Fibroblast of lung (primary cell): Measurements from ENCODE around the gene COL4A1. TPM values are rescaled to one million over a fixed set of nuclear protein-coding genes. Genes with fewer than 3 reads are reported as not detected.
A peak's percentile ranks its signal among the peaks of the same experiment; 100 is the strongest.

Experiments
- DNase-seq, 2 donors: peaks; one replicate each; pipeline versions ENCODE4 v3.0.0 to v3.0.0-alpha.2; 2010; ENCODE audit warnings: low read depth in 2 of 2
- H2AFZ ChIP-seq: 2 replicates; pipeline ENCODE4 v1.5.1; 2012; ENCODE audit warnings: low read length, control low read depth, inconsistent platforms
- H3K27ac ChIP-seq: 2 replicates; pipeline ENCODE4 v1.5.1; 2011; ENCODE audit warnings: low read length, control low read depth; ENCODE audit not compliant: insufficient read depth
- H3K27me3 ChIP-seq: 2 replicates; pipeline ENCODE4 v1.5.1; 2011; ENCODE audit warnings: mild to moderate bottlenecking, low read length; ENCODE audit not compliant: control insufficient read depth, insufficient read depth
- H3K36me3 ChIP-seq: 2 replicates; pipeline ENCODE4 v1.5.1; 2011; ENCODE audit warnings: low read length; ENCODE audit not compliant: control insufficient read depth, insufficient read depth
- H3K4me1 ChIP-seq: 2 replicates; pipeline ENCODE4 v1.5.1; 2011; ENCODE audit warnings: low read length; ENCODE audit not compliant: control insufficient read depth, insufficient read depth; ENCODE audit errors: extremely low read depth
- H3K4me2 ChIP-seq: 2 replicates; pipeline ENCODE4 v1.5.1; 2011; ENCODE audit warnings: low read length, control low read depth; ENCODE audit not compliant: insufficient read depth; ENCODE audit errors: extremely low read depth
- H3K4me3 ChIP-seq, 4 experiments: fragments of 200-600 bp in 1 of 4; sonication (generic) in 1 of 4; replicated peaks in 1 of 4; 2 replicates each; pipeline ENCODE4 v1.5.1; 2011 to 2016; ENCODE audit warnings: low read length in 4 of 4, low read depth in 3 of 4, mild to moderate bottlenecking in 3 of 4, control low read depth in 2 of 4, inconsistent platforms in 1 of 4, mixed read lengths in 1 of 4; ENCODE audit not compliant: insufficient read depth in 1 of 4; ENCODE audit errors: control extremely low read depth in 1 of 4
- H3K79me2 ChIP-seq: 2 replicates; pipeline ENCODE4 v1.5.1; 2012; ENCODE audit warnings: mild to moderate bottlenecking, low read length, inconsistent platforms; ENCODE audit not compliant: control insufficient read depth, insufficient read depth
- H3K9ac ChIP-seq: 2 replicates; pipeline ENCODE4 v1.5.1; 2011; ENCODE audit warnings: mild to moderate bottlenecking, low read length, control low read depth; ENCODE audit not compliant: insufficient read depth
- H3K9me3 ChIP-seq: 2 replicates; pipeline ENCODE4 v1.5.1; 2012; ENCODE audit warnings: low read depth, low read length; ENCODE audit not compliant: control insufficient read depth, insufficient read depth
- H4K20me1 ChIP-seq: 2 replicates; pipeline ENCODE4 v1.5.1; 2011; ENCODE audit warnings: low read length; ENCODE audit not compliant: control insufficient read depth, insufficient read depth; ENCODE audit errors: extremely low read depth
- CTCF ChIP-seq, 2 donors: IDR thresholded peaks in 1 of 2; conservative IDR thresholded peaks in 1 of 2; 1 replicate in 1 of 2; 2 replicates in 1 of 2; pipeline ENCODE4 v1.5.1; 2011 to 2012; ENCODE audit warnings: low read length in 2 of 2, control low read depth in 1 of 2, inconsistent platforms in 1 of 2, low read depth in 1 of 2, mild to moderate bottlenecking in 1 of 2
- EZH2 ChIP-seq: IDR thresholded peaks from 2 replicates; pipeline ENCODE4 v1.5.1; 2012; ENCODE audit warnings: low read length, control low read depth, mild to moderate bottlenecking; ENCODE audit errors: missing control alignments
- polyA plus RNA-seq, 2 donors: library from polyadenylated mRNA; depleted of rRNA in 1 of 2; stranded (reverse) in 1 of 2; unstranded in 1 of 2; fragments of >200 nt; gene quantifications; 2 replicates each; pipeline ENCODE4 v1.2.1, GENCODE V29; 2011 to 2012; ENCODE audit warnings: missing spikeins in 1 of 2
- total RNA-seq: library from RNA; depleted of rRNA; stranded (reverse); fragments of >200 nt; gene quantifications from 2 replicates; pipeline ENCODE4 v1.2.1, GENCODE V29; 2014

Gene COL4A1
- total and polyA plus RNA-seq, 2 donors (not counting 1 experiment from before 2014, with no cell fraction given) = 34.0 to 607 TPM

GRCh38 chr13:110342474-110342873 lies 35.5 kb upstream of the COL4A1 start:
- Histone ChIP-seq H3K4me1 (peaks cover 41% of the 10 kb centered on the region), H3K36me3 (no peaks in the 10 kb centered on the region), H3K4me3 (no peak overlapping the region), H3K79me2 (peaks cover 39% of the 10 kb centered on the region), H3K27ac (no peak overlapping the region), H3K4me2 (no peak overlapping the region), H3K9ac (no peak overlapping the region), H4K20me1 (no peaks in the 10 kb centered on the region), H3K27me3 (no peaks in the 10 kb centered on the region), H2AFZ (no peak overlapping the region), H3K9me3 (no peaks in the 10 kb centered on the region)
- no peak for DNase-seq
- TF ChIP-seq EZH2 (no peak), CTCF (conservative IDR thresholded peaks at IDR 0.05 in 1 of 2, IDR thresholded peaks at IDR 0.05 in 1 of 2; ENCODE audit: low read depth in 1 of 2, low read length in 2 of 2) (no peak)

GRCh38 chr13:110341445-110342244 lies 34.7 kb upstream of the COL4A1 start:
- no peak for TF ChIP-seq CTCF (conservative IDR thresholded peaks at IDR 0.05 in 1 of 2, IDR thresholded peaks at IDR 0.05 in 1 of 2; ENCODE audit: low read depth in 1 of 2, low read length in 2 of 2)
- TF ChIP-seq EZH2 = no peak
- H3K9me3 ChIP-seq = no peaks in the 10 kb centered on the region
- peak overlapping the region; percentile 11 for H3K9ac ChIP-seq
- peak overlapping the region; percentile 1 for H3K4me2 ChIP-seq
- peaks cover 41% of the 10 kb centered on the region for H3K4me1 ChIP-seq
- peak overlapping the region; percentile 11 for H2AFZ ChIP-seq
- peak overlapping the region; percentile 75 for H3K27ac ChIP-seq
- H3K27me3 ChIP-seq = no peaks in the 10 kb centered on the region
- peaks cover 41% of the 10 kb centered on the region for H3K79me2 ChIP-seq
- H3K36me3 ChIP-seq = no peaks in the 10 kb centered on the region
- peak; percentile 65 to 78 for DNase-seq
- no peak overlapping the region for H3K4me3 ChIP-seq
- H4K20me1 ChIP-seq = no peaks in the 10 kb centered on the region

- Histone ChIP-seq H3K9me3 (no peaks in the 10 kb centered on the region), H2AFZ (no peak overlapping the region), H3K27me3 (no peaks in the 10 kb centered on the region), H3K9ac (peak overlapping the region; percentile 65), H3K4me1 (peaks cover 41% of the 10 kb centered on the region), H4K20me1 (no peaks in the 10 kb centered on the region), H3K79me2 (peaks cover 39% of the 10 kb centered on the region), H3K36me3 (no peaks in the 10 kb centered on the region), H3K4me3 (no peak overlapping the region), H3K27ac (peak overlapping the region; percentile 75), H3K4me2 (no peak overlapping the region)
- peak; percentile 87 for DNase-seq
- TF ChIP-seq EZH2 = no peak
- TF ChIP-seq CTCF (conservative IDR thresholded peaks at IDR 0.05 in 1 of 2, IDR thresholded peaks at IDR 0.05 in 1 of 2; ENCODE audit: low read depth in 1 of 2, low read length in 2 of 2) = peak in 1 of 2 donors; percentile 2
Measured at GRCh38 chr13:110340812-110341444, 34.0 kb upstream of the COL4A1 start.
